GM21529 (cell line): ENCODE data around the gene ERG.

Experiments
- ATAC-seq: cut with Tn5 transposase; IDR thresholded peaks from one replicate; pipeline ENCODE4 v1.9.1; 2021; ENCODE audit not compliant: unreplicated experiment

Gene ERG

DNA sequence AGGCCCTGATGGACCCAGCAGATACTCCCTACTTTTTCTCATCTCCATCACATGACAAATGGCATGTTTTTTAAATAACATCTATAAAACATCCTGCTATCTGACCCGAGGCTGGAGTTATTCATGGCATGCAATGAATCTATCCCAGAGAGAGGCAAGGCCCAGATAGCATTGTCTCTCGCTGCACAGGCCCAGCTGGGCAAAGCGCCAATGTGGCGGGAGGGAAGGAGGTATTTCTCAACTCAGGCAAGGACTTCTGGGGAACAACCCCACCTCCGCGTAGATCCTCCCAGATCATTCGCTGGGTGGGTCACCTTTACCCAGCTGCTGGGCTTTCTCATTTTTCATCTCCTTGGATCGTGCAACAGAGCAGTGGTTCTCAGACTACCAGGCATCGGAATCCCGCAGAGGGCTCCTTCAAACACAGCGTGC, 59.8 kb downstream of the ERG start:
- ATAC-seq, result no peak

DNA sequence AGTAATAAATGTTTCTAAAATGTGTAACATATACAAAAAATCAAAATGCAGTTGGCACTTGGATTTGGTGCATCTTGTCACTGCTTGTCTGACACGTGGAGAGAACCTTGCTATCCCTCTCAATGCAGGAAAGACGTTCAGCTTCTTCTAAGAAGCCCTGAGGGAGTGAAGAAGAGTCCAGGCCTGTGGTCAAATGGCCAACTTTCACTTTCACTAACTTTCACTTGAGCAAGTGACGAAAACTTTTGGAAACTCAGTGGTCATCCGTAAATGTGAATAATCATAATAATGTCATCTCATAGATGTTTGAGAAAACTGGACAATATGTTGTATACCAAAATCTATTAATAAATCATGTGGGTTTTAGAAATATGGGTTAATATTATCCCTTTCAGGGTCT, 61.9 kb downstream of the ERG start:
- no peak for ATAC-seq

DNA sequence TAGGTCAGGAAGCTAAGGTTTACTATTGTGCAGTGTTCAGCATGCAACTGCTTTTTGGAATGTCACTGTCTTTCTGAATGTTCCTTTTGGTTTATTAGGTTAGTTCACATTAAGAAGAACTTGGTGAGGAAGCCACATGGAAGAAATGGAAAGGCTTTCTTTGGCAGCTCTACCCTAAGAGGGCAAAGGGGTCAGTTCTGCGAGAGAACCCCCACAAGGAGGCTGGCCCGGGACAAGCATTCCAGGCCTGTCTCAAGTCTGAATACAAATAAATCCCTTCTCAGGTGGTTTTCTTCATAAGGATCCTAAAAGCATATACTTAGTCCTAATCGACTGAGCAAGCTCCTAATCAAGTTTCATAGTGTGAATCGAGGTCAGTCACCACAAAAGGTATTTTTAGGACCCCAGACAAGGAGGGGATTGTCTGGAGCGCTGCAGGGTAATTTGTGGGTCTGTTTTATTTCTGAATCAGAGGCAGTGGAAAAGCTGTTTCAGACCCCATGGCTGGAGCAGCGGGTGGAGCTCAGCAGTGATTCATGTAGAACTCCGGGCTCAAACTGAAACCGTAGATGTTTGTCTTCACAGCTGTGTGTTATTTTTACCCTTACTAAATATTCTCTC, 63.3 kb downstream of the ERG start:
- ATAC-seq, result no peak

DNA sequence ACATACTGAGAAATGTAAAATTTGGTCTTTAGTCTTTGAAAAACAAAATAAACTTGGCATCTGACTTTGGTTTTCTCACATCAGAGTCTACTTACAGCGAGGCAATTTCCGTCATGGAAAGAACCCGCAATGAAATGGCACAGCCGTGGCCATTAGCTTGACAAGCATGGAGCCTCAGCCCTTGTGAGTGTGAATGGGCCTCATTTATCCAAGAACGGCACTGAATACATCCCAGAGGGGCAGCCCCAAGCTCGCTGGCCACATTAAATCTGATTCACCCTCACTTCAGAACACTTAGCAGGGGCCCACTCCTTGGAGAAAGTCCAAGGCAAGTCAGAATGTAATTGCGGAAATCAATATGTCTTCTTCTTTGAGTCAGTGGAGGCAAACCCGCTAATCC, 64.8 kb downstream of the ERG start:
- ATAC-seq, result no peak

DNA sequence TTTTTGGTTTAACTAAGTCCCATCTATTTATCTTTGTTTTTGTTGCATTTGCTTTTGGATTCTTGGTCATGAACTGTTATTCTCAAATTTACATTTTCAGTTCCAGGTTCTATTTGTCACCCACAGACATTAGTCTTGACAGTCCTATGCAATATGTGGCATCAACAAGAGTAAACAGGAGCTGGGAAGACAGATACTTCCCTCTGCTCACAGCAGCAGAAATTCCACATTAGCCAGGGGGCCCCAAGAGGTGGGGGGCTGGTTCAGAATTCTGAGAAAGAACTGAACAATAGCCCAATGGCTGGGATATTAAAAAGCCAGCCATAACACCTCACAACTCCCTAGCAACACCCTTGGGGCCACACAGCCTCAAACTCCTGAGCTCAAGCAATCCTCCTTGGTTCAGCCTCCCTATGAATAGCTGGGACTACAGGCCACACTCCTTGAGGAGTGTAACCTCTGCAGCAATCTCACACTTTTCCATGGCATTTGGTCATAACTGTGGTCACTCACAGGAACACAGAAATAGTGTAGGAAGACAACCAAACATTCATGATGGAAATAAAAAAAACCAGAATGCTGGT, 67.8 kb downstream of the ERG start:
- no peak for ATAC-seq

DNA sequence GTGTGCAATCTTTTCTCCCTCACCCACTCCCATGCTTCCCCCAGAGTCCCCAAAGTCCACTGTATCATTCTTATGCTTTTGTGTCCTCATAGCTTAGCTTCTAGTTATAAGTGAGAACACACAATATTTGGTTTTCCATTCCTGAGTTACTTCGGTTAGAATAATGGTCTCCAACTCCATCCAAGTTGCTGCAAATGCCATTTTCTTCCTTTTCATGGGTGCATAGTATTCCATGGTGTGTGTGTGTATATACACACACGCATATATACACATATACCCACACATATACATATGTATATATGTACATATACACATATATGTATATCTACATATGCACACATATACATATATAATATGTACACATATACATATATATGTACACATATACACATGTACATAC, 69.3 kb downstream of the ERG start:
- no peak for ATAC-seq

DNA sequence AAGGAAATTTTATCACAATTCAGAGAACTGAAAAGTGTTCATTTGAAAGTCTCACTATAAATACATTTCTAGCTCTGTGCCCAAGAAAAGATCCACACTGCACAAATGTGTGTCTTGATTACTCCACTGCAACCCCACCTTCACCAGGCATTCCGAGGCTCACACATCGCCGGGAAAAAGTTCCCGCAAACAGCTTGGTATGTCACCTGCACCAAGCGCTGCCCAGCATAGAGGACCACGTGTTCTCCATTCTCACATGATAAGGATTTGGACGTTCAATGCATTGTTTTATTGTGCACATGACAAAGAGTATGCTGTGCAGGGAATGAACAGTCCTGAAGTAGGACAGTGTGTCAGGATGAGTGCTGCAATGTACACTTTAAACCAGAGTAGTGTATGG, 70.1 kb downstream of the ERG start:
- ATAC-seq, result no peak

DNA sequence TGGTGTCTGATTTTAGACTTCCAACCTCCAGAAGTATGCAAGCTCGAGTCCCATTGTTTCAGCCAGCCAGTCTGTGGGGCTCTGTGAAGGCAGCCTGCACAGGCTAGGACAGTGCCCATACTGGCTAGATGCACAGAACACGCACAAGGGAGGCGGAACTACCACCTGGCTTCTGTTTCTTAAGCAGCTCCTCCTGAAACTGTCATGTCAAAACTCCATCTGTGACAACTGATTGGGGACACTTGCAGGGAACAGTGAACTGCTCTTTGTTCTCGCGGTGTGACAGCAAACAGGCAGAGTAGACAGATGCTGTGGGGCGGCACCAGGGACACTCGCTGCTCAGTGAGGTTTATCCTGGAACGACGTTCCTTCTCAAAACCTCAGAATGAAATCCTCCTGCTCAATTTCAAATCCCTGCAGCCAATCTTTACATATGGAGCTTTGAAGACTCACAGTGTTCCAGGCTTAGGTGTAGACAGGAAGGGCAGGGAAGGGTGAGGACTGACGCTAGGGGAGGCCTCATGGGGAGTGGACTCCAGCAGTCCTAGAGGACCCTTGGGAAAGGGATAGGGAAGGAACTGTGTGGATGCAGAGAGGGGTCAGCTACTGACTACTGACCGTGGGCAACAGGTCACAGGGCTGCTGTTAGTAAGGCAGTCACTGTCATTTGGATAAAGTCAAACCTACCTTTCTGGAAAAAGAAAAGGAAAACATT, 73.8 kb downstream of the ERG start:
- ATAC-seq, result no peak

DNA sequence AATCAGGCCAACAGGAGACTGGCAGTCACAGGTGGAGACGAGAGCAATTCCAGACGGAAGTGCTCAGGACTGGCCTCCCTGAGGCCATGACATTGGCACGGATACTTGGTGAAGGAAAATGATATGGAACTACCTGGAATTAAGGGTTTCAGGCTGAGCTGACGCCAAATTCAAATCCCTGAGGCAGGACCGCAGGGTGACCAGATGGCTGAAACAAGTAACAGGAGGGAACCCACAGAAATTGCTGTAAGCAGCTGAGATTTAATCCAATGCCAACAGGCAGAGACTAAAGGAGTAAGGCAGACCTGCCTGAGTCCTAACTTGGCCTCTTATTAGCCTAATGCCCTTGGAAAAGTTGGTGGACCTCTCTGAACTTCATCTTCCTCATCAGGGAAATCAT, 76.2 kb downstream of the ERG start:
- ATAC-seq, result no peak

DNA sequence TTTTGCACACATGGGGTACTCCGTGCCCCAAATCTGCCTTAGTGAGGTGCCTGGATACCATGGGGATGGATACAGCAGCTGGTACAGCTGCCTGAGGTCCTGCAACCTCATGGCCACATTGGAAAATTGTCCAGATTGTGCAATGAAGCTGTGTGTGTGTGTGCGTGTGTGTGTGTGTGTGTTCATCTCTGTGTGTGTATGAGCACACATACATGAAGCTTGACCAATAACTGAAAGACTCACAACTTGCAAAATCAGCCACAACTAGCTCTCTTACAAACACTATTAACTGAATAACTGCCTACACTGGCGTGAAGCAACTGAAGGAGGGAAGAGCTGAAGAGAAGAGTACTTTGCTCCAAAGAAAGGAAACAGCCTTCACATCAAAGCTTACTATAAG, 78.1 kb downstream of the ERG start:
- no peak for ATAC-seq

DNA sequence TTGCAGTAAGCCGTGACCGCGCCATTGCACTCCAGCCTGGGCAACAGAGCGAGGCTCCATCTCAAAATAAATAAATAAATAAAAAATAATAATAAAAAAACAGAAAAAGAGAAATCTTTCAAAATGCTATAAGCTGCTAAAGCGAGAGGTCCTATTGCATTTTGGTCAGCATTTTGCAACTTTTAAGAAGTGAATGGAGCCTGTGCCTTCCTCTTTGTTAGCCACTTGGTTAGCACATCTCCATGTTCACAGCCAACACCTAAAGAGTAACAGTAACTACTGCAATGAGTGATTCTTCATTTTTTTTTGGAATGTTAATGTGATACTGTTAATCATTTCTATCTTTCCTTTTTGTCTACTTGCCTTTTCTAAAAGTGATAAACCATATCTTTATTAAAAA, 80.6 kb downstream of the ERG start:
- ATAC-seq, result no peak

DNA sequence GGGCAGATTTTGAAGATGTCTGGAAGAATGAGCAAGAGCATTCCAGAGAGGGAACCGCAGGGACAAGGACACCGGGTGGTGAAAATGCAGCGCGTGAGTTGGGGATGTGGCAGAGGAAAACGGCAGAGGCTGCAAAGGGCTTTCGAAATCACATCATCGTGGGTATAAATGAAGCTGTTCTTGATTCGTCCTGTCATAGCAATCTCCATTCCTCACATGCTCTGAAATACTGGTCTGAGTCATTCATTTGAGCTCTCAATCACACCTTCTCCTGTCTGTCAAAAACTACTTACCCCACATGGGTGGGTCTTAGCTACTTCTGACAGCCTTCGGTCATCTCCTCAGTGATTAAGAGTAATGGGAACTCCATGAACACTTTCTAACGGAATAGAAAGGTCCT, 81.5 kb downstream of the ERG start:
- no peak for ATAC-seq

DNA sequence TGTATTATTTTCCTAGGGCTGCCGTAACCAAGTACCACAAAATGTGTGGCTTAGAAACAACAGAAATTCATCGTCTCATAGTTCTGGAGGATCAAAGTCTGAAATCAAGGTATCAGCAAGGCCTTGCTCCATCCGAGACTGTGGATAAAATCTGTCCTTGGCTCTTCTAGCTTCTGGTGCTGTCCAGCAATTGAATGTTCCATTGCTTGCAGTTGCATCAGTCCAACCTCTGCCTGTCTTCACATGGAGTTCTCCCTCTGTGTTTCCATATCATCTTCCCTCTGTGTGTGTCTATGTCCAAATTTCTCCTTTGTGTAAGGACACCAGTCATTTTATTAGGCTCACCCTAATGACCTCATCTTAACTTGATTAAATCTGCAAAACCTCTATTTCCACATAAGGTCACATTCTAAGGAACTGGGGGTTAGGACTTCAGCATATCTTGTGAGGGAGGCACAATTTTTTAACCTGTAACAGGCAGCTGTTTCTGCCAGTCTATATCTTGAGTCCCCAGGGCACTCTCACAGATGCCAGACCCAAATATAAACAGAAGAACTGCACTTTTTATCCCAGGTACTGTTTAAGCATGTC, 84.2 kb downstream of the ERG start:
- no peak for ATAC-seq

DNA sequence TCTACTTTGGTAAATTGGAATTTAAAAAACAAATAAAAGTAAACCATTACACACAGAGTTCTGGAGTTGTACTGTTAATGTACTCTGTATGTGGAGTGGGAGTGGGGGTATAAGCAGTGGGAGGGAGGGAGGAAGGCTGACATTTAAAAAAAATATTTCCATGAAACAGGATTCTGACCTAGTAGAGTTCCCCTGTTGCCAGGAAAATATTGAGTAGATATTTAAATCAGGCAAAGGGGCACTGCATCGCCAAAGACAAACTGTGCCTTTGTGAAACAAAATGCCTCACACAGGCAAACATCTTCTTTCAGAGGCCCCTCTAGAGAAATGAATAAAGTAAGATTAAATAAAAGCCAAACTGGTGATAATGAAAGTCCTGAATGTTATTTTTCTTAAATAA, 87.8 kb downstream of the ERG start:
- ATAC-seq, result no peak

DNA sequence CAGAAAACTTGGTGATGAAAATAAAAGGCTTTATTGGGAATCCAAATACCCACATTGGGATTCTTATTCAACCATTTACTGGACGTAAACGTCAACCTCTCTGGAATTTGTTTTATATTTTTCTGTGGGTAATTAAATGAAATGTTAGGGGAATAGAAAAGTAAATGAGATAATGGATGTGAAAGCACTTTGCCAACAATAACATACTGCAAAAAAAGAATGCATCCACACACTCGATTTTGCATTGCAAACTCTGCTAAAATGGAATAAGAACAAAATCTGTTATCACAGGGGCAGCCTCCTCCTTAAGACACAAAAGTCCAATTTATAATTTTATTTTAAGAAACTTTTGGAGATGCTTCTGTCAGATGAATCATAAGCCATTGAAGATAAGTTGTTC, 88.4 kb downstream of the ERG start:
- no peak for ATAC-seq

DNA sequence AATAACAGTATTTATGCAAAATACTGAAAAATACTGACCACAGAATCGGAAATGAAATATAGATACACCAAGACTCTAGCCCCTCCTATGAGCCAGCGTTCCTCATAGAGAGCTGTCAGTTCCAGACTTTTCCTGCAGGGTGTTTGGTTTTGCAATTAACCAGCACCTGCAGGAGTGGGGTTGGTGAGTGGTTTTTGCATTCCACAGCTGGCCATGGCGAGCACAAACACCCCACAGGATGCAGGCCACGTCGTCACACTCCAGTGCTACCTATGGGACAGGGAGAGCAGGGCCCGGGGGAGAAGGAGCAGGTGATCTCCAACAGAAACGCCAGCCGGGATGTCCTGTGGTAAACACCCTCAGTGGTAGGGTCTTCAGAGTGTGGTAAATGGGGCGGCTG, 94.1 kb downstream of the ERG start:
- no peak for ATAC-seq

DNA sequence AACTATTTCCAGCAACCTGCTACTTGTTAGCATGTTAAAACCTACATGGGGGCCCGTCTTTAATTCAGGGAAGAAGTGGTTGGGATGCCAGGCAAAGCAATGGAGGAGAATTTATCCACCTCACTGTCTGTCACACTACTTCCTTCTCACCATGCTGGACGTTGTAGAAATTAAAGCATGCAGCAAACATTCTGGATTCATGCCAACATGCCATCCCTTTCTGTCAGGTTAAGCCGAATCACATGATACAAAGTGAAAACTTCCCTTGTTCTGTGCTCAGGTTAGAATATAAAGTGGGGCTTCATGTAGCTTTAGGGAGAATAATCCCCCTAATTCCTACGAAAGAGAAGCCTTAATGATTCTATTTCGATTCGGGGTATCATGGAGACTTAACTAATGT, 95.5 kb downstream of the ERG start:
- no peak for ATAC-seq

DNA sequence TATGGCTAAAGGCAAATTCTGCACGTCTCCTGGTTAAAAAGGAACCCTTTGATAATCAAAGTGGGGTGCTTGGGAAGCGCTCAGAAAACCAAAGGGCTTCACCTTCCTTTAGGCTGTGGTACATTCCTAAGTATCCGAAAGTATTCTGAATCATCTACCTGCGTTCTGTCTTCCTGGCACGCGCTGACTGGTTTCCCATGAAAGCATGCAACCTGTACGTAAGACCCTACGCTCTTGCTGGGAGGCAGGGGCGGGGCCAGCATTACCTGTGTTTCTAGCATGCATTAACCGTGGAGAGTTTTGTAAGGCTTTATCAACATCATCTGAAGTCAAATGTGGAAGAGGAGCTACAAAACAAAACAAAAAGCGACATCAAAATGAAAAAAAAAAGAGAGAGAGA, 96.0 kb downstream of the ERG start:
- no peak for ATAC-seq

DNA sequence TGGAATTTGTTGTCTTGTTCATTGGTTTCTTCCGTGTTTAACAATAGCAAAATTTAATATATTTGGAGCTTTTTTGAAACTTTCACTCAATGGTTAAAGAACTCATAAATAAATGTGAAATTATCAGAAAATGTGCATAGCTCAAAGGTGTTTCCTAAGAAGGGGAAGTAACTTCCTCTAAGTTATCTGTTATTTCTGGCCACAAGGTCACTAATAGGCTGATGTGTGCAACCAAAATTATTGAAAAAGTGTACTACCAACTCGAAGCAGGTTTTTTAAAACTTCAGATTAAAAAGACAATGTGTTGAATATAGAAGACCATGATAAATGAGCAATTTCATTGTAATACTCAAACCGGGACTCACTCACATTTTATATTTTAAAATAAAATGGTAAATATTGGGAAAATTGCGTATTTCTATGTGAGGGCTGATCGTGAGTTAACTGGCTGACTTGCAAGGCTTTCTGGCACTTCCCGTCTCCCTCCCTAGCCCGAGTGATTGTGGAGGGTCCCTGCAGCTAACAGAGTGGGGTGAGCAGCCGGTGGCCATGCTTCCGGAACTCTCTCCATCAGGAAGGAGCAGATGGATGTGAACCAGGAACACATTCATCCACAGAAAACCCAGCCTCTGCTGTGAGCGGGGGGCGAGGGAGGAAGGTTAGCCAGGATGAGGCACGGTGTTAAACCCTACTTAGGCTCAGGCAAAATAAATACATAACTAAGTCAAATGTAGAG, 96.9 kb downstream of the ERG start:
- no peak for ATAC-seq

DNA sequence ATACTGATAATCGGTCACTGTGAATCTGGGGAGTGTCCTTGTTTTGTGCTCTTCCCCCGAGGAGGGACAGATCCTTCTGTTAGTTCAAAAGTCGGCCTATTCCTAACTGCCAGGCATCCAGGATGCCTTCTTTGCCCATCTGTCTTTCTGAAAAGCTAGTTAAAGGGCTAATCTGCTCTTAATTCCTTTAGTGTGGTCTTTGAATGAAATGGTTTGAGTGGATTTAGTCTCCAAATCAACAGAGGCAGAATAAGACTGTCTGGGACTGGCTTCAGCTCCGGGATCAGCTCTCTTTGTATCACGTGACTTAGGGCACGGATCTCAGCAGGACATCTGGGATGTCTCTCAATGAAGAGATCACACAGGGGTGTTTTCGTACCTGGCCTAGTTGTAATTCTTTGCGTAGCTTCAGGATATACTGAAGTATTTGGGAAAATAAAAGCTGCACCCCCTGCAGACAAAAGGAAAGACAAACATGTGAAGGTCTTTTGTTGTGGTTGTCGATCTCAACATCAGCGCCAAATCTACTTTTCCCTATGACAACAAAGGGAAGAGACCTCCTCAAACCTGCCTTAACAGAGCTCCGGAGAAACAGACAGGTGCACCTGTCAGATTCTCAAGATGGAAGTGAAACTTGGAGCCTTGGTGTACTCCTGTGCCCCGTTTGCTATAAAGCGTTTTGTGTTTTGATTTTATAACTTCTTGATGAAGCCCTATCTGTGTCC, 97.9 kb downstream of the ERG start:
- no peak for ATAC-seq

DNA sequence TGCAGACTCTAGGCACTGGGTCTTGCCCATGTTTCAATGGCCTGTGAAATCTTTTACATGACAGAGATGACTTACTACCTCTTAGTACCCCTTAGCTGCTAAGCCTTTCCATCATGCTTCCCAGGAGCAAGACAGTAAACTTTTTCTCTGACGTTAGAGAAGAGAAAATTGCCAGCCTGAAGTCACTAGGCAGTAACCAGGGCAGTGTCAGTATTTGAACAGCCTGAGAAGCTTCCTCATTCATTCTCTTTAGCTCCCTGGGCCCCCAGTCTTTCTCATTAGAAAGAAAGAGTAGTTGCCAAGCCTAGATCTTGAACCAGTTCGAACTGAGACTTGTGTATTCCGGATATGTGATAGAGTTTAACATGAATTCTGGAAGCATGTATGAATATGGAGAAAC, 99.2 kb downstream of the ERG start:
- ATAC-seq, result no peak
